ENCODE measurements around the gene CNIH2. TPM values are rescaled to one million over a fixed set of nuclear protein-coding genes. Genes with fewer than 3 reads are reported as not detected.
A peak's percentile ranks its signal among the peaks of the same experiment; 100 is the strongest.

Gene CNIH2
- total and polyA plus RNA-seq, 2 of the 8 experiments (the other 6 are each of a cell fraction or from before 2014, with no cell fraction given): 12.5 to 15.8 TPM

DNA sequence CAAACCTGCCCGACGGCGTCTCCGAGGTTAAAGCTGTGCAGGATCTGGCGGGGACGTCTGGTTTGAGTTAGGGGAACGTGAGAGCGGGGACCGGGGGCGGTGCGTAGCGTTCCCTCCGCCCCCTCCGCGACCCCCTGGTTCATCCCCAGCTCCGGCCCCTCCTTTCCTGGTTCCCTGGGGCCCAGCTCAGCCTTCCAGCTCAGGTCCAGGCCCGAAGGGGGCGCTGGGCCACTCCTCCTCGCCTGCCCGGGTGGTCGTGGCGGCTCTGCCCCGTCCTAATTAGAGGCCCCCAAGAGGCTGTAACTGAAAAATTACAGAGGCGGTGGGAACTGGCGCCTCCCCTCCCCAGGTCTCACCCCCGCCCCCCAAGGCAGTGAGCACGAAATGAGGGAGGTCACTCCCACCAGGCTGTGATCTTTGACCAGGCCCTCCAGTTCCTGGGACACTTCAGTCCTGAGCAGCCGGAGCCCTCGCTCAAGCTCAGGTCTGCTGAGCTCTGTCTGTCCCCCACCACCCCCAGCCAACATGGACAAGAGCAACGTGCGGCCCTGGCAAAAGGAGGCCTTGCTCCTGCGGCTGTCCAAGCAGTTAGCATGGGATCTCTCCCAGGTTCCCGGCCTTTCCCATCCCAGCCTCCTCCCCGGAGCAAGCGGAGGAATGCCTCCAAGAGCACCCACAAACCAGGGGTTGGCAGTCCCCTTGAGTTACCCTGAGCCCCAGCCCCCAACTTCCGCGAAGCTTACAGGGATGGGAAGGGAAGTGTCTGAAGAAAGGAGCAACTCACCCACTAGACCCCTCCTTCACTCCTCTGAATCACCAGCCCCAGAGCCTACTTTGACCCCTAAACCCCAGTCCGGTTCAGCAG, 35.6 kb downstream of the CNIH2 start (continued):
- TF ChIP-seq TAF7 (optimal IDR thresholded peaks at IDR 0.05; ENCODE audit: borderline replicate concordance, low read depth, low read length): peak; percentile 7
- TF ChIP-seq, protein P1, sequence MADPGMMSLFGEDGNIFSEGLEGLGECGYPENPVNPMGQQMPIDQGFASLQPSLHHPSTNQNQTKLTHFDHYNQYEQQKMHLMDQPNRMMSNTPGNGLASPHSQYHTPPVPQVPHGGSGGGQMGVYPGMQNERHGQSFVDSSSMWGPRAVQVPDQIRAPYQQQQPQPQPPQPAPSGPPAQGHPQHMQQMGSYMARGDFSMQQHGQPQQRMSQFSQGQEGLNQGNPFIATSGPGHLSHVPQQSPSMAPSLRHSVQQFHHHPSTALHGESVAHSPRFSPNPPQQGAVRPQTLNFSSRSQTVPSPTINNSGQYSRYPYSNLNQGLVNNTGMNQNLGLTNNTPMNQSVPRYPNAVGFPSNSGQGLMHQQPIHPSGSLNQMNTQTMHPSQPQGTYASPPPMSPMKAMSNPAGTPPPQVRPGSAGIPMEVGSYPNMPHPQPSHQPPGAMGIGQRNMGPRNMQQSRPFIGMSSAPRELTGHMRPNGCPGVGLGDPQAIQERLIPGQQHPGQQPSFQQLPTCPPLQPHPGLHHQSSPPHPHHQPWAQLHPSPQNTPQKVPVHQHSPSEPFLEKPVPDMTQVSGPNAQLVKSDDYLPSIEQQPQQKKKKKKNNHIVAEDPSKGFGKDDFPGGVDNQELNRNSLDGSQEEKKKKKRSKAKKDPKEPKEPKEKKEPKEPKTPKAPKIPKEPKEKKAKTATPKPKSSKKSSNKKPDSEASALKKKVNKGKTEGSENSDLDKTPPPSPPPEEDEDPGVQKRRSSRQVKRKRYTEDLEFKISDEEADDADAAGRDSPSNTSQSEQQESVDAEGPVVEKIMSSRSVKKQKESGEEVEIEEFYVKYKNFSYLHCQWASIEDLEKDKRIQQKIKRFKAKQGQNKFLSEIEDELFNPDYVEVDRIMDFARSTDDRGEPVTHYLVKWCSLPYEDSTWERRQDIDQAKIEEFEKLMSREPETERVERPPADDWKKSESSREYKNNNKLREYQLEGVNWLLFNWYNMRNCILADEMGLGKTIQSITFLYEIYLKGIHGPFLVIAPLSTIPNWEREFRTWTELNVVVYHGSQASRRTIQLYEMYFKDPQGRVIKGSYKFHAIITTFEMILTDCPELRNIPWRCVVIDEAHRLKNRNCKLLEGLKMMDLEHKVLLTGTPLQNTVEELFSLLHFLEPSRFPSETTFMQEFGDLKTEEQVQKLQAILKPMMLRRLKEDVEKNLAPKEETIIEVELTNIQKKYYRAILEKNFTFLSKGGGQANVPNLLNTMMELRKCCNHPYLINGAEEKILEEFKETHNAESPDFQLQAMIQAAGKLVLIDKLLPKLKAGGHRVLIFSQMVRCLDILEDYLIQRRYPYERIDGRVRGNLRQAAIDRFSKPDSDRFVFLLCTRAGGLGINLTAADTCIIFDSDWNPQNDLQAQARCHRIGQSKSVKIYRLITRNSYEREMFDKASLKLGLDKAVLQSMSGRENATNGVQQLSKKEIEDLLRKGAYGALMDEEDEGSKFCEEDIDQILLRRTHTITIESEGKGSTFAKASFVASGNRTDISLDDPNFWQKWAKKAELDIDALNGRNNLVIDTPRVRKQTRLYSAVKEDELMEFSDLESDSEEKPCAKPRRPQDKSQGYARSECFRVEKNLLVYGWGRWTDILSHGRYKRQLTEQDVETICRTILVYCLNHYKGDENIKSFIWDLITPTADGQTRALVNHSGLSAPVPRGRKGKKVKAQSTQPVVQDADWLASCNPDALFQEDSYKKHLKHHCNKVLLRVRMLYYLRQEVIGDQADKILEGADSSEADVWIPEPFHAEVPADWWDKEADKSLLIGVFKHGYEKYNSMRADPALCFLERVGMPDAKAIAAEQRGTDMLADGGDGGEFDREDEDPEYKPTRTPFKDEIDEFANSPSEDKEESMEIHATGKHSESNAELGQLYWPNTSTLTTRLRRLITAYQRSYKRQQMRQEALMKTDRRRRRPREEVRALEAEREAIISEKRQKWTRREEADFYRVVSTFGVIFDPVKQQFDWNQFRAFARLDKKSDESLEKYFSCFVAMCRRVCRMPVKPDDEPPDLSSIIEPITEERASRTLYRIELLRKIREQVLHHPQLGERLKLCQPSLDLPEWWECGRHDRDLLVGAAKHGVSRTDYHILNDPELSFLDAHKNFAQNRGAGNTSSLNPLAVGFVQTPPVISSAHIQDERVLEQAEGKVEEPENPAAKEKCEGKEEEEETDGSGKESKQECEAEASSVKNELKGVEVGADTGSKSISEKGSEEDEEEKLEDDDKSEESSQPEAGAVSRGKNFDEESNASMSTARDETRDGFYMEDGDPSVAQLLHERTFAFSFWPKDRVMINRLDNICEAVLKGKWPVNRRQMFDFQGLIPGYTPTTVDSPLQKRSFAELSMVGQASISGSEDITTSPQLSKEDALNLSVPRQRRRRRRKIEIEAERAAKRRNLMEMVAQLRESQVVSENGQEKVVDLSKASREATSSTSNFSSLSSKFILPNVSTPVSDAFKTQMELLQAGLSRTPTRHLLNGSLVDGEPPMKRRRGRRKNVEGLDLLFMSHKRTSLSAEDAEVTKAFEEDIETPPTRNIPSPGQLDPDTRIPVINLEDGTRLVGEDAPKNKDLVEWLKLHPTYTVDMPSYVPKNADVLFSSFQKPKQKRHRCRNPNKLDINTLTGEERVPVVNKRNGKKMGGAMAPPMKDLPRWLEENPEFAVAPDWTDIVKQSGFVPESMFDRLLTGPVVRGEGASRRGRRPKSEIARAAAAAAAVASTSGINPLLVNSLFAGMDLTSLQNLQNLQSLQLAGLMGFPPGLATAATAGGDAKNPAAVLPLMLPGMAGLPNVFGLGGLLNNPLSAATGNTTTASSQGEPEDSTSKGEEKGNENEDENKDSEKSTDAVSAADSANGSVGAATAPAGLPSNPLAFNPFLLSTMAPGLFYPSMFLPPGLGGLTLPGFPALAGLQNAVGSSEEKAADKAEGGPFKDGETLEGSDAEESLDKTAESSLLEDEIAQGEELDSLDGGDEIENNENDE (IDR thresholded peaks at IDR 0.05; ENCODE audit: insufficient replicate concordance, low read length): no peak
- no peak for TF ChIP-seq JUN (IDR thresholded peaks at IDR 0.05; ENCODE audit: low read depth, low read length)
- TF ChIP-seq TAF1 (IDR thresholded peaks at IDR 0.05; ENCODE audit: low read depth, low read length): no peak
- no peak for TF ChIP-seq KDM4A (IDR thresholded peaks at IDR 0.05; ENCODE audit: low read depth, low read length, severe bottlenecking)
- no peak for TF ChIP-seq CBX8 (IDR thresholded peaks at IDR 0.05; ENCODE audit: borderline replicate concordance, low read depth, low read length)
- TF ChIP-seq CHD2 (IDR thresholded peaks at IDR 0.05; ENCODE audit: low read length): no peak
- TF ChIP-seq, protein P2, sequence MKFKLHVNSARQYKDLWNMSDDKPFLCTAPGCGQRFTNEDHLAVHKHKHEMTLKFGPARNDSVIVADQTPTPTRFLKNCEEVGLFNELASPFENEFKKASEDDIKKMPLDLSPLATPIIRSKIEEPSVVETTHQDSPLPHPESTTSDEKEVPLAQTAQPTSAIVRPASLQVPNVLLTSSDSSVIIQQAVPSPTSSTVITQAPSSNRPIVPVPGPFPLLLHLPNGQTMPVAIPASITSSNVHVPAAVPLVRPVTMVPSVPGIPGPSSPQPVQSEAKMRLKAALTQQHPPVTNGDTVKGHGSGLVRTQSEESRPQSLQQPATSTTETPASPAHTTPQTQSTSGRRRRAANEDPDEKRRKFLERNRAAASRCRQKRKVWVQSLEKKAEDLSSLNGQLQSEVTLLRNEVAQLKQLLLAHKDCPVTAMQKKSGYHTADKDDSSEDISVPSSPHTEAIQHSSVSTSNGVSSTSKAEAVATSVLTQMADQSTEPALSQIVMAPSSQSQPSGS (IDR thresholded peaks at IDR 0.05; ENCODE audit: low read length): no peak

Measured in H1 (cell line).